HEK293 (cell line): ENCODE measurements around the gene QSOX1.

Experiments
- CTCF ChIA-PET: fragments of 350-600 bp; formaldehyde crosslinking; extraction: SDS; loops from one replicate; lab custom pipeline; 2021; ENCODE audit warnings: antibody characterized with exemption; lab: Yijun Ruan, JAX
- POLR2A ChIA-PET: fragments of 300-600 bp; formaldehyde crosslinking; extraction: SDS; loops from one replicate; lab custom pipeline; 2020; ENCODE audit warnings: antibody characterized with exemption, inconsistent platforms; lab: Yijun Ruan, JAX
- H3K27ac ChIP-seq: fragments of 200-500 bp; sonication (Bioruptor generic); 2 replicates; pipeline ENCODE4 v1.5.1; 2014; ENCODE audit warnings: low read depth, low read length, control low read depth, inconsistent platforms; ENCODE audit errors: extremely low read depth
- H3K36me3 ChIP-seq, 2 experiments: fragments of 200-500 bp in 1 of 2; sonication (Bioruptor generic) in 1 of 2; 1 replicate in 1 of 2; 2 replicates in 1 of 2; pipeline ENCODE4 v1.5.1; 2014 to 2017; ENCODE audit warnings: inconsistent platforms in 2 of 2, low read length in 2 of 2; ENCODE audit not compliant: control insufficient read depth in 2 of 2, insufficient read depth in 1 of 2
- H3K4me1 ChIP-seq: fragments of 200-500 bp; sonication (Bioruptor generic); 2 replicates; pipeline ENCODE4 v1.5.1; 2014; ENCODE audit warnings: mild to moderate bottlenecking, low read length, inconsistent platforms; ENCODE audit not compliant: control insufficient read depth, insufficient read depth
- H3K4me3 ChIP-seq: 2 replicates; pipeline ENCODE4 v1.5.1; 2011; ENCODE audit warnings: low read depth, mild to moderate bottlenecking, control low read depth, low read length, moderate library complexity
- H3K9me3 ChIP-seq: fragments of 200-500 bp; sonication (Bioruptor generic); 2 replicates; pipeline ENCODE4 v1.5.1; 2014; ENCODE audit warnings: low read depth, low read length, inconsistent platforms; ENCODE audit not compliant: control insufficient read depth, insufficient read depth
- SP3 ChIP-seq: fragments of 450-650 bp; formaldehyde crosslinking; IDR thresholded peaks from 2 replicates; pipeline ENCODE4 v1.5.1; 2016; ENCODE audit warnings: missing biosample characterization, missing genetic modification characterization
- SP7 ChIP-seq: fragments of 450-650 bp; formaldehyde crosslinking; IDR thresholded peaks from 2 replicates; pipeline ENCODE4 v1.5.1; 2016; ENCODE audit warnings: missing biosample characterization, missing genetic modification characterization
- ZBTB7A ChIP-seq: fragments of 450-650 bp; formaldehyde crosslinking; IDR thresholded peaks from 2 replicates; pipeline ENCODE4 v1.5.1; 2016; ENCODE audit warnings: low read depth, missing biosample characterization, missing genetic modification characterization
- ZNF169 ChIP-seq: fragments of 450-650 bp; formaldehyde crosslinking; IDR thresholded peaks from 2 replicates; pipeline ENCODE4 v1.5.1; 2016; ENCODE audit warnings: missing biosample characterization, missing genetic modification characterization
- ZNF214 ChIP-seq: fragments of 450-650 bp; formaldehyde crosslinking; IDR thresholded peaks from 2 replicates; pipeline ENCODE4 v1.5.1; 2017; ENCODE audit warnings: missing biosample characterization, mild to moderate bottlenecking, missing genetic modification characterization, borderline replicate concordance
- ZNF324 ChIP-seq: fragments of 450-650 bp; formaldehyde crosslinking; IDR thresholded peaks from 2 replicates; pipeline ENCODE4 v1.5.1; 2016; ENCODE audit warnings: missing biosample characterization, missing genetic modification characterization
- ZNF350 ChIP-seq: fragments of 450-650 bp; formaldehyde crosslinking; IDR thresholded peaks from 2 replicates; pipeline ENCODE4 v1.5.0; 2017; ENCODE audit warnings: missing biosample characterization, mild to moderate bottlenecking, missing genetic modification characterization
- ZNF530 ChIP-seq: fragments of 450-650 bp; formaldehyde crosslinking; IDR thresholded peaks from 2 replicates; pipeline ENCODE4 v1.5.1; 2016; ENCODE audit warnings: low read depth, missing biosample characterization, missing genetic modification characterization
- ZNF624 ChIP-seq: fragments of 450-650 bp; formaldehyde crosslinking; IDR thresholded peaks from 2 replicates; pipeline ENCODE4 v1.5.1; 2017; ENCODE audit warnings: missing biosample characterization, missing genetic modification characterization
- ZNF701 ChIP-seq: fragments of 450-650 bp; formaldehyde crosslinking; IDR thresholded peaks from 2 replicates; pipeline ENCODE4 v1.5.1; 2016; ENCODE audit warnings: missing biosample characterization, missing genetic modification characterization
- ZNF707 ChIP-seq: fragments of 450-650 bp; formaldehyde crosslinking; IDR thresholded peaks from 2 replicates; pipeline ENCODE4 v1.5.1; 2016; ENCODE audit warnings: missing biosample characterization, missing genetic modification characterization
- ZNF837 ChIP-seq: fragments of 450-650 bp; formaldehyde crosslinking; IDR thresholded peaks from 2 replicates; pipeline ENCODE4 v1.5.1; 2016; ENCODE audit warnings: missing biosample characterization, missing genetic modification characterization
- TF ChIP-seq, protein P1 (sequence below): fragments of 450-650 bp; formaldehyde crosslinking; IDR thresholded peaks from 2 replicates; pipeline ENCODE4 v1.5.1; 2016; ENCODE audit warnings: missing biosample characterization, missing genetic modification characterization
- TF ChIP-seq, protein P2 (sequence below): fragments of 450-650 bp; formaldehyde crosslinking; IDR thresholded peaks from 2 replicates; pipeline ENCODE4 v1.5.1; 2016; ENCODE audit warnings: missing biosample characterization, missing genetic modification characterization
- TF ChIP-seq, protein P3 (sequence below): fragments of 450-650 bp; formaldehyde crosslinking; IDR thresholded peaks from 2 replicates; pipeline ENCODE4 v1.5.1; 2017; ENCODE audit warnings: missing biosample characterization, mild to moderate bottlenecking, missing genetic modification characterization, moderate library complexity
- TF ChIP-seq, protein P4 (sequence below): fragments of 450-650 bp; formaldehyde crosslinking; IDR thresholded peaks from 2 replicates; pipeline ENCODE4 v1.5.1; 2016; ENCODE audit warnings: missing biosample characterization, missing genetic modification characterization
- TF ChIP-seq, protein P5 (sequence below): fragments of 450-650 bp; formaldehyde crosslinking; IDR thresholded peaks from 2 replicates; pipeline ENCODE4 v1.5.1; 2017; ENCODE audit warnings: missing biosample characterization, missing genetic modification characterization
- TF ChIP-seq, protein P6 (sequence below): fragments of 450-650 bp; formaldehyde crosslinking; IDR thresholded peaks from 2 replicates; pipeline ENCODE4 v1.5.1; 2017; ENCODE audit warnings: missing biosample characterization, missing genetic modification characterization
- TF ChIP-seq, protein P7 (sequence below): fragments of 450-650 bp; formaldehyde crosslinking; IDR thresholded peaks from 2 replicates; pipeline ENCODE4 v1.5.1; 2016; ENCODE audit warnings: missing biosample characterization, missing genetic modification characterization
- TF ChIP-seq, protein P8 (sequence below): fragments of 450-650 bp; formaldehyde crosslinking; IDR thresholded peaks from 2 replicates; pipeline ENCODE4 v1.5.1; 2017; ENCODE audit warnings: missing biosample characterization, missing genetic modification characterization

Gene QSOX1

DNA sequence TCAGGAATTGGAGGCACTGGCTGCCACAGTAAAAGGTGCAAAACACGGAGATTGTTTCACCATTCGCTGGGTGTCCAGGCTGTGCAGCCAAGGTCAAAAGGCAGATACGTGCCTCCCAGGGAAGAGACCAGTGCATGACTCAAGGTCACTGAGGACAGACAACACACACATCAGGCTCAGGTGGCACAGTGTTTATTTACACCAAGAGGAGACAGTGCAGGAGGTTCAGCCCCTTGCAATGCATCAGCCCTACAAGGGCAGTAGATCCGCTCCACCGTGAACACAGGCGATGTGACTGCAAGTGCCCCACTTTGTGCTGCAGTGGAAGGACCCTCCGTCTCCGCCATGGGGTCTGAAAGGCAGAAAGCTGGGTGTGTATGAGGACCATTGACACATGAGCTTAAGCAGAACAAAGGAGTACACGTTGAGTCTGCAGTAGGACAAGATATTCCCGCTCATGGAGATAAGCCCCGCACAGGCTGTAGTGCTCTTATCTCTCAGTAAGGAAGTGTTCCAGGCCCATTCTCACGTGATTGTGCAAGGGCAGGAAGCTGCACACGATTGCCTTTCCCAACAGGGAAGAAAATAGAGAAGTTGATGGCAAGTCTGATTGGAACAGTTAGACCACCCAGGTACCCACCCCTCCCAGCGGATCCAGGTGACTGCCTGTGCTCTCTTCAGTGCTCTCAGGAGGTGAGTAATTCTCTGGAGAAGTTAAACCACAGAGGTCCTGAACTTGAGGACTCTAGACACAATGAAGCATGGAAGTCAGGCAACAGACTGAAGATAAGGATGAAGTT is 37.5 kb upstream of the QSOX1 start:
- Histone ChIP-seq H3K9me3 (no peaks in the 10 kb centered on the region), H3K4me1 (no peaks in the 10 kb centered on the region), H3K27ac (no peak overlapping the region), H3K4me3 (no peak overlapping the region), H3K36me3 (peaks cover 4 to 22% of the 10 kb centered on the region in 2 experiments; a peak in 2 of 3 replicates)
- TF ChIP-seq ZNF169 (no peak), SP3 (tag by site-specific recombination) (no peak), ZNF701 (tag by site-specific recombination) (no peak), ZNF324 (tag by site-specific recombination) (no peak), ZNF350 (no peak)
- CTCF ChIA-PET, result interaction anchor here (0.6 kb wide), 1 partner anchor 552 kb away, joined by 3 read pairs; no protein-coding TSS in a partner anchor
- POLR2A ChIA-PET, result no interaction called here

DNA sequence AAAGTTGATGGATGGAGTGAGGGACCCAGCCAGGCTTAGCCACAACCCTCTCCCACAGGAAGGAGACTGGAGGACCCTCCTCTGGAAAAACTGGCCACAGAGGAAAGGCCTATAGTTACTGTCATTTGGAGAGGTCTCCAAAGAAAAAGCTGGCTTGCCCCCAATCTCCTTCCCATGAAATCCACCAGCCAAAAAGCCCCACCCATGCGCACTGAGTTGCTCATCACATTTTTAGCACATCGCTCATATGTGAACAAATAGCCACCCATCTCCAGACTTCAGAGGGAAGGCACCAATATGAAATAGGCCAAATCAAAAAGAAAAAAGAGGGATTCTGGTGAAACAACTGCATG is 36.9 kb upstream of the QSOX1 start:
- Histone ChIP-seq H3K4me3 (no peak overlapping the region), H3K36me3 (peaks cover 0 to 16% of the 10 kb centered on the region in 2 experiments; a peak in 2 of 3 replicates), H3K27ac (no peak overlapping the region), H3K4me1 (no peaks in the 10 kb centered on the region), H3K9me3 (no peaks in the 10 kb centered on the region)
- ChIA-PET CTCF (no interaction called here), POLR2A (no interaction called here)
- TF ChIP-seq, protein P1, sequence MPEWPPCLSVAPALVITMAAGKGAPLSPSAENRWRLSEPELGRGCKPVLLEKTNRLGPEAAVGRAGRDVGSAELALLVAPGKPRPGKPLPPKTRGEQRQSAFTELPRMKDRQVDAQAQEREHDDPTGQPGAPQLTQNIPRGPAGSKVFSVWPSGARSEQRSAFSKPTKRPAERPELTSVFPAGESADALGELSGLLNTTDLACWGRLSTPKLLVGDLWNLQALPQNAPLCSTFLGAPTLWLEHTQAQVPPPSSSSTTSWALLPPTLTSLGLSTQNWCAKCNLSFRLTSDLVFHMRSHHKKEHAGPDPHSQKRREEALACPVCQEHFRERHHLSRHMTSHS (tag by site-specific recombination), result no peak
- TF ChIP-seq ZNF624 (tag by site-specific recombination), result no peak
- TF ChIP-seq, protein P2, sequence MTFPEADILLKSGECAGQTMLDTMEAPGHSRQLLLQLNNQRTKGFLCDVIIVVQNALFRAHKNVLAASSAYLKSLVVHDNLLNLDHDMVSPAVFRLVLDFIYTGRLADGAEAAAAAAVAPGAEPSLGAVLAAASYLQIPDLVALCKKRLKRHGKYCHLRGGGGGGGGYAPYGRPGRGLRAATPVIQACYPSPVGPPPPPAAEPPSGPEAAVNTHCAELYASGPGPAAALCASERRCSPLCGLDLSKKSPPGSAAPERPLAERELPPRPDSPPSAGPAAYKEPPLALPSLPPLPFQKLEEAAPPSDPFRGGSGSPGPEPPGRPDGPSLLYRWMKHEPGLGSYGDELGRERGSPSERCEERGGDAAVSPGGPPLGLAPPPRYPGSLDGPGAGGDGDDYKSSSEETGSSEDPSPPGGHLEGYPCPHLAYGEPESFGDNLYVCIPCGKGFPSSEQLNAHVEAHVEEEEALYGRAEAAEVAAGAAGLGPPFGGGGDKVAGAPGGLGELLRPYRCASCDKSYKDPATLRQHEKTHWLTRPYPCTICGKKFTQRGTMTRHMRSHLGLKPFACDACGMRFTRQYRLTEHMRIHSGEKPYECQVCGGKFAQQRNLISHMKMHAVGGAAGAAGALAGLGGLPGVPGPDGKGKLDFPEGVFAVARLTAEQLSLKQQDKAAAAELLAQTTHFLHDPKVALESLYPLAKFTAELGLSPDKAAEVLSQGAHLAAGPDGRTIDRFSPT (tag by site-specific recombination), result no peak
- TF ChIP-seq ZNF707, result no peak
- TF ChIP-seq, protein P3, sequence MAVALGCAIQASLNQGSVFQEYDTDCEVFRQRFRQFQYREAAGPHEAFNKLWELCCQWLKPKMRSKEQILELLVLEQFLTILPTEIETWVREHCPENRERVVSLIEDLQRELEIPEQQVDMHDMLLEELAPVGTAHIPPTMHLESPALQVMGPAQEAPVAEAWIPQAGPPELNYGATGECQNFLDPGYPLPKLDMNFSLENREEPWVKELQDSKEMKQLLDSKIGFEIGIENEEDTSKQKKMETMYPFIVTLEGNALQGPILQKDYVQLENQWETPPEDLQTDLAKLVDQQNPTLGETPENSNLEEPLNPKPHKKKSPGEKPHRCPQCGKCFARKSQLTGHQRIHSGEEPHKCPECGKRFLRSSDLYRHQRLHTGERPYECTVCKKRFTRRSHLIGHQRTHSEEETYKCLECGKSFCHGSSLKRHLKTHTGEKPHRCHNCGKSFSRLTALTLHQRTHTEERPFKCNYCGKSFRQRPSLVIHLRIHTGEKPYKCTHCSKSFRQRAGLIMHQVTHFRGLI (tag by site-specific recombination), result no peak
- no peak for TF ChIP-seq ZBTB7A (tag by site-specific recombination)
- TF ChIP-seq ZNF530 (tag by site-specific recombination), result no peak
- TF ChIP-seq ZNF837, result no peak
- no peak for TF ChIP-seq ZNF214 (tag by site-specific recombination)
- TF ChIP-seq, protein P4, sequence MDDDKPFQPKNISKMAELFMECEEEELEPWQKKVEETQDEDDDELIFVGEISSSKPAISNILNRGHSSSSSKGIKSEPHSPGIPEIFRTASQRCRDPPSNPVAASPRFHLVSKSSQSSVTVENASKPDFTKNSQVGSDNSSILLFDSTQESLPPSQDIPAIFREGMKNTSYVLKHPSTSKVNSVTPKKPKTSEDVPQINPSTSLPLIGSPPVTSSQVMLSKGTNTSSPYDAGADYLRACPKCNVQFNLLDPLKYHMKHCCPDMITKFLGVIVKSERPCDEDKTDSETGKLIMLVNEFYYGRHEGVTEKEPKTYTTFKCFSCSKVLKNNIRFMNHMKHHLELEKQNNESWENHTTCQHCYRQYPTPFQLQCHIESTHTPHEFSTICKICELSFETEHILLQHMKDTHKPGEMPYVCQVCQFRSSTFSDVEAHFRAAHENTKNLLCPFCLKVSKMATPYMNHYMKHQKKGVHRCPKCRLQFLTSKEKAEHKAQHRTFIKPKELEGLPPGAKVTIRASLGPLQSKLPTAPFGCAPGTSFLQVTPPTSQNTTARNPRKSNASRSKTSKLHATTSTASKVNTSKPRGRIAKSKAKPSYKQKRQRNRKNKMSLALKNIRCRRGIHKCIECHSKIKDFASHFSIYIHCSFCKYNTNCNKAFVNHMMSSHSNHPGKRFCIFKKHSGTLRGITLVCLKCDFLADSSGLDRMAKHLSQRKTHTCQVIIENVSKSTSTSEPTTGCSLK (tag by site-specific recombination), result no peak
- TF ChIP-seq, protein P5, sequence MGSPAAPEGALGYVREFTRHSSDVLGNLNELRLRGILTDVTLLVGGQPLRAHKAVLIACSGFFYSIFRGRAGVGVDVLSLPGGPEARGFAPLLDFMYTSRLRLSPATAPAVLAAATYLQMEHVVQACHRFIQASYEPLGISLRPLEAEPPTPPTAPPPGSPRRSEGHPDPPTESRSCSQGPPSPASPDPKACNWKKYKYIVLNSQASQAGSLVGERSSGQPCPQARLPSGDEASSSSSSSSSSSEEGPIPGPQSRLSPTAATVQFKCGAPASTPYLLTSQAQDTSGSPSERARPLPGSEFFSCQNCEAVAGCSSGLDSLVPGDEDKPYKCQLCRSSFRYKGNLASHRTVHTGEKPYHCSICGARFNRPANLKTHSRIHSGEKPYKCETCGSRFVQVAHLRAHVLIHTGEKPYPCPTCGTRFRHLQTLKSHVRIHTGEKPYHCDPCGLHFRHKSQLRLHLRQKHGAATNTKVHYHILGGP (tag by site-specific recombination), result no peak
- TF ChIP-seq SP7 (tag by site-specific recombination), result no peak
- TF ChIP-seq, protein P6, sequence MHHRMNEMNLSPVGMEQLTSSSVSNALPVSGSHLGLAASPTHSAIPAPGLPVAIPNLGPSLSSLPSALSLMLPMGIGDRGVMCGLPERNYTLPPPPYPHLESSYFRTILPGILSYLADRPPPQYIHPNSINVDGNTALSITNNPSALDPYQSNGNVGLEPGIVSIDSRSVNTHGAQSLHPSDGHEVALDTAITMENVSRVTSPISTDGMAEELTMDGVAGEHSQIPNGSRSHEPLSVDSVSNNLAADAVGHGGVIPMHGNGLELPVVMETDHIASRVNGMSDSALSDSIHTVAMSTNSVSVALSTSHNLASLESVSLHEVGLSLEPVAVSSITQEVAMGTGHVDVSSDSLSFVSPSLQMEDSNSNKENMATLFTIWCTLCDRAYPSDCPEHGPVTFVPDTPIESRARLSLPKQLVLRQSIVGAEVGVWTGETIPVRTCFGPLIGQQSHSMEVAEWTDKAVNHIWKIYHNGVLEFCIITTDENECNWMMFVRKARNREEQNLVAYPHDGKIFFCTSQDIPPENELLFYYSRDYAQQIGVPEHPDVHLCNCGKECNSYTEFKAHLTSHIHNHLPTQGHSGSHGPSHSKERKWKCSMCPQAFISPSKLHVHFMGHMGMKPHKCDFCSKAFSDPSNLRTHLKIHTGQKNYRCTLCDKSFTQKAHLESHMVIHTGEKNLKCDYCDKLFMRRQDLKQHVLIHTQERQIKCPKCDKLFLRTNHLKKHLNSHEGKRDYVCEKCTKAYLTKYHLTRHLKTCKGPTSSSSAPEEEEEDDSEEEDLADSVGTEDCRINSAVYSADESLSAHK (tag by site-specific recombination), result no peak
- TF ChIP-seq, protein P7, sequence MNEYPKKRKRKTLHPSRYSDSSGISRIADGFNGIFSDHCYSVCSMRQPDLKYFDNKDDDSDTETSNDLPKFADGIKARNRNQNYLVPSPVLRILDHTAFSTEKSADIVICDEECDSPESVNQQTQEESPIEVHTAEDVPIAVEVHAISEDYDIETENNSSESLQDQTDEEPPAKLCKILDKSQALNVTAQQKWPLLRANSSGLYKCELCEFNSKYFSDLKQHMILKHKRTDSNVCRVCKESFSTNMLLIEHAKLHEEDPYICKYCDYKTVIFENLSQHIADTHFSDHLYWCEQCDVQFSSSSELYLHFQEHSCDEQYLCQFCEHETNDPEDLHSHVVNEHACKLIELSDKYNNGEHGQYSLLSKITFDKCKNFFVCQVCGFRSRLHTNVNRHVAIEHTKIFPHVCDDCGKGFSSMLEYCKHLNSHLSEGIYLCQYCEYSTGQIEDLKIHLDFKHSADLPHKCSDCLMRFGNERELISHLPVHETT (tag by site-specific recombination), result no peak
- TF ChIP-seq, protein P8, sequence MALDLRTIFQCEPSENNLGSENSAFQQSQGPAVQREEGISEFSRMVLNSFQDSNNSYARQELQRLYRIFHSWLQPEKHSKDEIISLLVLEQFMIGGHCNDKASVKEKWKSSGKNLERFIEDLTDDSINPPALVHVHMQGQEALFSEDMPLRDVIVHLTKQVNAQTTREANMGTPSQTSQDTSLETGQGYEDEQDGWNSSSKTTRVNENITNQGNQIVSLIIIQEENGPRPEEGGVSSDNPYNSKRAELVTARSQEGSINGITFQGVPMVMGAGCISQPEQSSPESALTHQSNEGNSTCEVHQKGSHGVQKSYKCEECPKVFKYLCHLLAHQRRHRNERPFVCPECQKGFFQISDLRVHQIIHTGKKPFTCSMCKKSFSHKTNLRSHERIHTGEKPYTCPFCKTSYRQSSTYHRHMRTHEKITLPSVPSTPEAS, result no peak
